Caco-2 (cell line): ENCODE measurements around the gene TMEM176A. TPM values are rescaled to one million over a fixed set of nuclear protein-coding genes. Genes with fewer than 3 reads are reported as not detected.
A peak's percentile ranks its signal among the peaks of the same experiment; 100 is the strongest.

ENCODE experiments used
- BruUV-seq: library from RNA; stranded (reverse); fragments of 400-500 nt; replicated peaks from 2 replicates; lab custom pipeline; 2021; lab: Mats Ljungman, UMichigan
- CTCF ChIA-PET: fragments of 300-600 bp; sonication (Branson Sonifier 250); formaldehyde crosslinking; loops from one replicate; lab custom pipeline; 2022; ENCODE audit warnings: antibody characterized with exemption; lab: Charles Lee
- POLR2A ChIA-PET: fragments of 300-600 bp; sonication (Branson Sonifier 250); formaldehyde crosslinking; loops from one replicate; lab custom pipeline; 2022; ENCODE audit warnings: antibody characterized with exemption; lab: Charles Lee
- DNase-seq, 2 experiments: peaks; one replicate each; pipeline versions ENCODE4 v3.0.0 to v3.0.0-alpha.2; 2020 to 2022
- H3K27me3 ChIP-seq: replicated peaks from 2 replicates; pipeline ENCODE4 v1.6.0; 2011; ENCODE audit warnings: low read length; ENCODE audit not compliant: control insufficient read depth, insufficient read depth
- H3K36me3 ChIP-seq: 2 replicates; pipeline ENCODE4 v1.5.1; 2011; ENCODE audit warnings: low read length; ENCODE audit not compliant: control insufficient read depth, insufficient read depth
- H3K4me1 ChIP-seq: fragments of 250-450 bp; sonication (Bioruptor Pico); 2 replicates; pipeline ENCODE4 v1.5.1; 2020; ENCODE audit warnings: mild to moderate bottlenecking
- H3K4me3 ChIP-seq: 2 replicates; pipeline ENCODE4 v1.5.1; 2011; ENCODE audit warnings: low read depth, mild to moderate bottlenecking, control low read depth, low read length
- H3K9me3 ChIP-seq: fragments of 250-450 bp; sonication (Bioruptor Pico); 2 replicates; pipeline ENCODE4 v1.5.1; 2020; ENCODE audit warnings: mild to moderate bottlenecking, moderate library complexity
- H3K27ac Mint-ChIP-seq: one replicate; pipeline ENCODE4 v1.8.0; 2022; ENCODE audit warnings: mixed read lengths; ENCODE audit not compliant: unreplicated experiment
- H3K27me3 Mint-ChIP-seq: one replicate; pipeline ENCODE4 v1.8.0; 2022; ENCODE audit warnings: mixed read lengths; ENCODE audit not compliant: insufficient read depth, unreplicated experiment
- H3K36me3 Mint-ChIP-seq: one replicate; pipeline ENCODE4 v1.8.0; 2022; ENCODE audit warnings: mild to moderate bottlenecking, mixed read lengths; ENCODE audit not compliant: insufficient read depth, unreplicated experiment
- H3K4me1 Mint-ChIP-seq: one replicate; pipeline ENCODE4 v1.8.0; 2022; ENCODE audit warnings: low read depth, mixed read lengths; ENCODE audit not compliant: unreplicated experiment
- H3K4me3 Mint-ChIP-seq: one replicate; pipeline ENCODE4 v1.8.0; 2022; ENCODE audit warnings: mild to moderate bottlenecking, moderate library complexity, mixed read lengths; ENCODE audit not compliant: unreplicated experiment
- H3K9me3 Mint-ChIP-seq: one replicate; pipeline ENCODE4 v1.8.0; 2022; ENCODE audit warnings: mixed read lengths; ENCODE audit not compliant: unreplicated experiment
- CTCF ChIP-seq, 2 experiments: fragments of 200-600 bp in 1 of 2; IDR thresholded peaks; 1 replicate in 1 of 2; 2 replicates in 1 of 2; pipeline versions ENCODE4 v1.5.1 to v1.8.0; 2011 to 2022; ENCODE audit warnings: antibody characterized with exemption in 1 of 2, control low read depth in 1 of 2, inconsistent platforms in 1 of 2, low read depth in 1 of 2, low read length in 1 of 2, mild to moderate bottlenecking in 1 of 2, moderate library complexity in 1 of 2; ENCODE audit not compliant: insufficient read depth in 1 of 2, severe bottlenecking in 1 of 2, unreplicated experiment in 1 of 2
- intact Hi-C: fragments of 100-400 bp; cut with micrococcal nuclease; formaldehyde crosslinking; loops from one replicate; pipeline ENCODE4 v1.10.0; 2022; ENCODE audit not compliant: unreplicated experiment
- total RNA-seq: library from RNA; stranded (reverse); gene quantifications from 2 replicates; pipeline ENCODE4 v1.2.3, GENCODE V29; 2022

Gene TMEM176A
- total RNA-seq, 1 experiment from 2014 or later, result 49.6 TPM

DNA sequence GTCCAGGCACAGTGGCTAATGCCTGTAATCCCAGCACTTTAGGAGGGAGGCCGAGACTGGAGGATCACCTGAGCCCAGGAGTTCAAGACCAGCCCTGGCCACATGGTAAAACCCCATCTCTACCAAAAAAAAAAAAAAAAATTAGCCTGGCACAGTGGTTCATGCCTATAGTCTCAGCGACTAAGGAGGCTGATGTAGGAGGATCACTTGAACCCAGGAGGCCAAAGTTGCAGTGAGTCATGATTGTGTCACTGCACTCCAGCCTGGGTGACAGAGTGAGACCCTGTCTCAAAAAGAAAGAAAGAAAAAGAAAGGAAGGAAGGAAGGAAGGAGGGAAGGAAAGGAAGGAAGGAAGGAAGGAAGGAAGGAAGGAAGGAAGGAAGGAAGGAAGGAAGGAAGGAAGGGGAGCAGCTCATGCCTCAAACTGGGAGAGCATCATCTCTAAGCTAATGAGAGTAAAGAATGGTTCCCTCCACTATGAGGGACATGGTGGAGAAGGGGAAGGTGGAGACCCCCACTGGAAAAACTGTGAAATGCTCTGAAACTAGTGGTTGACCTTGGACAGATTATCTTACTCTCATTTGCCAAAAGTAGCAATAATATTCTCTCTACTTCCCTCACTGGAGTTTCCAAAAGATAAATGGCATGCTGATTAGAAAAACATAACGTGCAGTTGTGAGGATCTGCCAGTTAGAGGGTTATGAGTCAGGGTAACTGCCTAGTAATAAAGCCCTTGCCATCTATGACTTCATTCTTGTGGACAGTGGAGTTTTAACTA lies 46.6 kb upstream of the TMEM176A start:
- H3K27ac Mint-ChIP-seq, result no peak overlapping the region
- Histone ChIP-seq H3K27me3 (no peaks in the 10 kb centered on the region; the same call in 1 of the 2 replicates), H3K36me3 (no peaks in the 10 kb centered on the region), H3K4me3 (no peak overlapping the region), H3K9me3 (no peaks in the 10 kb centered on the region), H3K4me1 (no peaks in the 10 kb centered on the region)
- no peak overlapping the region for H3K4me3 Mint-ChIP-seq
- peaks cover 4% of the 10 kb centered on the region for H3K27me3 Mint-ChIP-seq
- no TSS peak for BruUV-seq
- H3K9me3 Mint-ChIP-seq, result no peaks in the 10 kb centered on the region
- no peaks in the 10 kb centered on the region for H3K4me1 Mint-ChIP-seq
- peak in 1 of 2 experiments; percentile 24 for DNase-seq
- ChIA-PET POLR2A (no interaction called here), CTCF (interaction anchor here (0.7 to 1.0 kb wide), 3 partner anchors 27 to 396 kb away, joined by 3 to 10 read pairs (median 5); no protein-coding TSS in a partner anchor)
- H3K36me3 Mint-ChIP-seq, result no peaks in the 10 kb centered on the region
- TF ChIP-seq CTCF (IDR thresholded peaks at IDR 0.05; ENCODE audit: insufficient read depth in 1 of 2, low read depth in 1 of 2, low read length in 1 of 2, severe bottlenecking in 1 of 2, unreplicated experiment in 1 of 2), result peak; percentile 22 to 61
- intact Hi-C loops, result loop anchor here (1.0 kb wide), 1 partner anchor 306 kb away; no protein-coding TSS in a partner anchor

GRCh38 chr7:150754951-150755350 lies 45.6 kb upstream of the TMEM176A start:
- no peak overlapping the region for H3K4me3 ChIP-seq
- TF ChIP-seq CTCF (IDR thresholded peaks at IDR 0.05; ENCODE audit: insufficient read depth in 1 of 2, low read depth in 1 of 2, low read length in 1 of 2, severe bottlenecking in 1 of 2, unreplicated experiment in 1 of 2), result no peak
- no peaks in the 10 kb centered on the region for H3K9me3 ChIP-seq
- no peaks in the 10 kb centered on the region for H3K27me3 ChIP-seq
- no peaks in the 10 kb centered on the region for H3K4me1 Mint-ChIP-seq
- ChIA-PET CTCF (no interaction called here), POLR2A (no interaction called here)
- H3K36me3 Mint-ChIP-seq, result no peaks in the 10 kb centered on the region
- H3K27me3 Mint-ChIP-seq, result peaks cover 4% of the 10 kb centered on the region
- H3K9me3 Mint-ChIP-seq, result no peaks in the 10 kb centered on the region
- no peak overlapping the region for H3K4me3 Mint-ChIP-seq
- no peaks in the 10 kb centered on the region for H3K4me1 ChIP-seq
- no peak overlapping the region for H3K27ac Mint-ChIP-seq
- intact Hi-C loops, result loop anchor here (1.0 kb wide), 1 partner anchor 307 kb away; no protein-coding TSS in a partner anchor
- H3K36me3 ChIP-seq, result no peaks in the 10 kb centered on the region
- no peak for DNase-seq
- no TSS peak for BruUV-seq

DNA sequence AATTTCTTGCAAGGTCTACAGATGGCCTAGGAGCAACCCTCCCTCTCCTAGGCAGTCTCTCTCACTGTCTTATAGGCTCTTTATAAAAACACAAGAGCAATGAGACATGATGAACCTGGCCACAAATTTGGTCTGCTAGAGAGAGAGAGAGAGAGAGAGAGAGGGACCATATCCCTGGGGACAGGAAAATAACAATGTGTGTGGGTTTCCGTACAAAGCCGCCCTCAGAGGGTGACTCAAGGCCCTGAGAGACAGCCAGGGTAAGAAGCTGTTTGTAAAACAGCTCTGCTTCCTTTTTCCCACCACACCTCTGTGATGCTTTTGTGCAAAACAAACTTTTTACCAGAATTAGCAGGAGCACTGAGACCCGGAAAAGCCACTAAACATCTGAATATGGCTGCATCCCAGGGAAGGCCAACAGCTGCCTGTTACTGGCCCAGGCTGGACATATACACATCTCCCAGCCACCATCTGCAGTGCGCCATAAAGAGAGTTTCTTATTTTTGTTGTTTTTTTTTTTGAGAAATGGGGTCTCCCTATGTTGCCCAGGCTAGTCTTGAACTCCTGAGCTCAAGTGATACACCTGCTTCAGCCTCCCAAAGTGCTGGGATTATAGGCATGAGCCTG lies 45.0 kb upstream of the TMEM176A start:
- no peaks in the 10 kb centered on the region for H3K9me3 ChIP-seq
- DNase-seq, result no peak
- no peak overlapping the region for H3K4me3 Mint-ChIP-seq
- POLR2A ChIA-PET, result no interaction called here
- no peaks in the 10 kb centered on the region for H3K27me3 ChIP-seq
- H3K27ac Mint-ChIP-seq, result no peak overlapping the region
- no peak overlapping the region for H3K4me3 ChIP-seq
- no peaks in the 10 kb centered on the region for H3K9me3 Mint-ChIP-seq
- CTCF ChIA-PET, result no interaction called here
- no peak for TF ChIP-seq CTCF (IDR thresholded peaks at IDR 0.05; ENCODE audit: insufficient read depth in 1 of 2, low read depth in 1 of 2, low read length in 1 of 2, severe bottlenecking in 1 of 2, unreplicated experiment in 1 of 2)
- no peaks in the 10 kb centered on the region for H3K36me3 ChIP-seq
- no peaks in the 10 kb centered on the region for H3K4me1 Mint-ChIP-seq
- no peaks in the 10 kb centered on the region for H3K27me3 Mint-ChIP-seq
- no TSS peak for BruUV-seq
- intact Hi-C loops, result no loop called here
- H3K36me3 Mint-ChIP-seq, result no peaks in the 10 kb centered on the region
- no peaks in the 10 kb centered on the region for H3K4me1 ChIP-seq
